NCI-H226 (cell line): ENCODE results near the gene SMYD5.
"Not testable (repeated sequence)": the region's sequence is repeated elsewhere in the genome, so short reads cannot be mapped to it uniquely, and the experiment has no call there.

Experiments
- DNase-seq: peaks from one replicate; pipeline ENCODE4 v3.0.0-alpha.2; 2015

Gene SMYD5

DNA sequence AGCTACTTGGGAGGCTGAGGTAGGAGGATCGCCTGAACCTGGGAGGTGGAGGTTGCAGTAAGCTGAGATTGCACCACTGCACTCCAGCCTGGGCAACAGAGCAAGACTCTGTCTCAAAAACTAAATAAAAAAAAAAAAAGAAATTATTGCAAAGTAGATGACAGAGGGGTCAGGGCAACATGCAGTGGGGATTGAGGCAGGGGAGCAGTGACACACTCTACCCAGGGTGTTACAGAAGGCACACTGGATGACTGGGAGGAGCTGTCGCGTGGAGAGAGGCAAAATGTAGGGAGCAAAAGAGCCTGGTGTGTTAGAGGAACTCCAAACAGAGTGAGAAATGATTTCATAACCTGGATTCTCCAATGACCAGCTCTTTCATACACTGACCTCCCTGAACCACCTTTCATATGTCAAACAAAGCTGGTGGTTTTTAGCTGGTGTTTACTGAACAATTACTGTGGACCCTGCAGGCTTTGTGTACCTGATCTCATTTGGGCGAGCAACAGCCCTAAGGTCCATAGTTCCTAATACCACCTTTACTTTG, 48.1 kb downstream of the SMYD5 start:
- DNase-seq: no peak

DNA sequence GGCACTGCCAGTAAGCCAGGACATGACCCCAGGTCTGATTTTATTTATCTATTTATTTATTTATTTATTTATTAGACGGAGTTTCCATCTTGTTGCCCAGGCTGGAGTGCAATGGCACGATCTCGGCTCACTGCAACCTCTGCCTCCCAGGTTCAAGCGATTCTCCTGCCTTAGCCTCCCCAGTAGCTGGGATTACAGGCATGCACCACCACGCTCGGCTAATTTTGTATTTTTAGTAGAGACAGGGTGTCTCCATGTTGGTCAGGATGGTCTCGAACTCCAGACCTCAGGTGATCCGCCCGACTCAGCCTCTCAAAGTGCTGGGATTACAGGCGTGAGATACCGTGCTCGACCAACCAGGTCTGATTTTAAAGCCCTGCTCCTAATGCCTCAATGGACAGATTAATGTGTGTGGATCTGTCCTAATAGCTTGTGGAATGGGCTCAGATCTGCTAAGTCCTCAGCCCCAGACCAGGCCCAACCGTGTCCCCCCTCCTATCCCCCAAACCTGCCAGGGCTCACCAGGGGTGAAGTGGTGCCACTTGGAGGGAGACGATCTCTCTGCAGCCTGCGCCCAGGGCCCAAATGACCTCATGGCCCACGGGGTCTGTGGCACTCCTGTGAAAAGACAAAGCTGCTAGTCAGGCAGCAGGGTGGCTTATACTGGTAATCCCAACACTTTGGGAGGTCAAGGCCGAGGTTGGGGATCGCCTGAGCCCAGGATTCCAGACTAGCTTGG, 48.8 kb downstream of the SMYD5 start:
- not testable (repeated sequence) for DNase-seq

GRCh38 chr2:73263540-73264331, 49.7 kb downstream of the SMYD5 start:
- DNase-seq: no peak

DNA sequence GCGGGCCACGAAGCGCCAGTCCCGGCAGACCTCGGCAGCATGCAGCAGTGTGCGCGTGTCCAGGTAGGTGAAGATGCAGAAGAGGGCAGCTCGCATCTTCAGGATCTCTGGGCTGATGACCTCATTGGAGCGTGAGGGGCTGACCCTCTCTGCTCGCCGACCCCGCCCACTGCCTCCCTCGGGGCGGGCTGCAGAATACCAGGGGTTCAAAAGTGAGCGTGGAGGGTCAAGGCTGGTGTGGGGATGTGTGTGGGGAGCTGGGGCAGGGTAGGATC, 50.2 kb downstream of the SMYD5 start:
- no peak for DNase-seq

DNA sequence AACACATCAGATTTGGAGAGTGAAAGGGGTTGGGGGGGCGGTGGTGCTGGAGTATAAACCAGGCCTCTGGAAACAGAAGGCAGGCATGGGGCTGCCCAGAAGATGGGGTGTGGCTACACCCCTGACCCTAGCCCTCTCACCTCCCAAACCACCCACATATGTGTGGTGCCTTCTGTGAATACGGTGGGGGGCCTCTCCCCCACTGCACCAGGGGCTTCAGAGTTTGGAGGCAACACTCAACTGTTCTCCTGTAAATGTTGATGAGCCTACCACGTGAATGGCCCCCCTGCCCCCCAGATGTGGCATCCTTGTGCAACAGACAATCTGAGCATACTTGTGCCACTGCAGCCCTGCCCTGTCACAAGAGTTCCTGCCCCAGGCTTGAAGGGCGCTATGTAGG, 50.7 kb downstream of the SMYD5 start:
- no peak for DNase-seq

DNA sequence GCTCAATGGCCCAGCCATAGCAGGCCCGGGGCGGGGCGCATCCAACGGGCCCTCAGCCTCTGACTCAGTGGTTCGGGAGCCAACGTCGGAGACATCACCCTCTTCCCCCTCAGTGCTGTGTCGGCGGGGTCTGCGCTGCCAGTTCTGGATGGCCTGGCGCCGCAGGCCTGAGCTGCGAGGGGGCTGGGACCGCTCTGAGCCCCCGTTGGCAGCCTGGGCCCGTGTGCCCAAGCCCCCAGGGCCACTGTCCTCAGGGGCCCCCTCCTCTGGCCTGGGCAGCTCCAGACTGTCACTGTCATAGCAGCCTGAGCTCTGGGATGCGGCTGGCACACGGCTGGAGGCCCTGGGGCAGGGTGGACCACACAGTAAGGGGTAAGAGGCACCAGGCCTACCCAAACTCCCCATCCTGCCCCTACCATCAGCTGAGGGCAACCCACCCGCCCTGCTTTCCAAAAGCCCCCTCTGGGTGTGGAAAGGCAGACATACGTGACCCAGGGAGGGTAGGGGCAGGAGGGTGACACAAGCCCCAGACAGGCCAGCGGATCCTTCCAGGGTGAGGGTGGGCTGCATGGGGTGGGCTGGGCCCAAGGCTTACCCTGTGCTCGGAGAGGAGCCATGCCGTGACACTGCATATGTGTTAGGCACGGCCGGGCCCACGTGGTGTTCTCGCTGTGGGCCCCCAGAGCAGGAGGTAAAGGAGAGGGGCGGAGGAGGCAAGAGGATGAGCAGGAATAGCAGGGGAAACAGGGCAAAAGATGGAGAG, 51.4 kb downstream of the SMYD5 start:
- no peak for DNase-seq

DNA sequence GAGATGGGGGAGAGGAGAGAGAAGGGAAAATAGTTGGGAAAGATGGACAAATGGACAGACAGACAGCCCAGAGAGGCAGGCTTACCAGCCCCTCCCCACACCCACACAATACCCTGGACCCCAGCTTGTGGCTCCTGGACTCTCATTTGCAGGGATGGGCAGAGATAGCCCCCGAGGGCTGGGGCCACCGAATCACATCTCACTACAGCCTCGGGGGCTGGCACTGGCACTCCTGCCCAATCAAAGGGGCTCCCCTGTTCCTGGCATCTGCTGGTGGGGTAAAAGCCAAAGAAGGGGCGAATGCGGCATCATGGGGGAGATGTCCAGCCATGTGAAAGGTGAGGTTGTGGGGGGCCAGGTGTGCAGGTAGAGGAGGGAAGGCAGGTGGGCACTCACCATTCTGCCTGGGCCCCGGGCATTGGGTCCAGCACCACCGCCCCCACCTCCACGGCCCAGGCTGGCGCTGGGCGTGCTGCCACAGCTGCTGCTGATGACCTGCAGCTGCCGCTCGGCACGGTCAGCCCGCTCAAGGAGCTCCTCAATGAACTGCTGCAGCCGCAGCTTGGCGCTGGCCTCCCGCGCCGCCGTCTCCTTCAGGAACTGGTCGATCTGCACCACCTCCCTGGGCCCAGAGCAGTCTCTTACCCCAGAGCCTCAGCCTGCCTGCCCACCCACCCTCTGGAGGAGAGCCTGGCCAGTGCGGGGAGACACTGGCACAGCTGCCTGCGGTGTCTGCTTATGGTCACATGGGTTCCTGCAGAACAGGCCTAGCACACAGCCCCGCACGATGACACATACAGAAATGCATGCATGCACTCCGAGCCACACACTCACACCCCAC, 52.2 kb downstream of the SMYD5 start:
- no peak for DNase-seq

DNA sequence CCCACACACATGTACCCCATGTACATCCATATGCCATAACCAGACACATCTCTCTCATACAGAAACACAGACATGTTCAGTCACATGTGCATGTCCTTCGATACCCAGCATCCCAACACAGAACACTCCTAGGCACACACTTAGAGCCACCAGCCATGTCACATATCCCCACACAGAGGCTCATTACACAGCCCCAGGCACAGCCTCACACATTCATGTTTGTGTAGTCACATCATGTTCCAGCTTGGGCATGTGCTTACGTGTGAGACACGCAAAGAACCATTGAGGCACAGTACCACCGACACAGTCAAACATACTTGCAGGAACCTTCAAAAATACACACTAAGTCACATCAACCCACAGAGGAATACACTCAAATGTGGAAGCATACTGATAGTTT, 53.0 kb downstream of the SMYD5 start:
- DNase-seq: no peak

GRCh38 chr2:73268366-73268829, 54.4 kb downstream of the SMYD5 start:
- DNase-seq: no peak

DNA sequence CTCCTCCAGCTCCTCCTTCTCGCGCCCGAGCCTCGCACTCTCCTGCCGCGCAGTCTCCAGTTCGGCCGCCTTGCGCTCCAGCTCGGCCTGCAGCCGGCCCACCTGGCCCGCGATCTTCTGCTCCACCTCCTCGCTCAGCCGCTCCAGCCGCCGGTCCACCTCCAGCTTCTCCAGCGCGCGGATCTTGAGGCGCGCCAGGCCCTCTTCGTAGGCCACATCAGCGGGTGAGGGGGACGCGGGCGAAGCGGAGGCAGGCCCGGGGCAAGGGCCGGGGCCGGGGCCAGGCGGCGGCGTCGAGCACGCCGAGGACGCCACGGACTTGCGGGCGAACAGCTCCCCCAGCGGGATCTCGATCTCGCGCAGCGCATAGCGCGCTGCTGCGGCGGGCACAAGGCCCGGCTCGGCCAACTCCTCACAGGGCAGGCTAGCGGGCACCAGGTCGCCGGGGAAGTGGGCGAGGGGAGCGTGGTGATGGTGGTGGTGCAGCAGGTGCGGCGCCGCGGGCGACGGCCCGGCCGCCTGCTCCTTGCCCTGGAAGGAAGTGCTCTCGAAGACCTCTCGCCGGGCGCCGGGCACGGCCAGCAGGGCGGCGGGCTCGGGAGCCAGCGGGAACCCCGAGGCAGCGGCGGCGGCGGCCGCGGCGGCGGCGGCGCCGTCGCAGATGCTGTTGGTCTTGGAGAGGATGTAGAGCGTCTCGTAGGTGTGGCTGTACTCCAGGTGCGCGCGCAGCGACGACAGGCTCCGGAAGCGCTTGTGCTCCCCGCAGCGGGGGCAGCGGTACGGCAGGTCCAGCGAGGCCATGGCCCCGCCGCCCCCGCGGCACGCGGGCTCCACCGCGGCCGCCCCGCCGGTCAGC, 55.0 kb downstream of the SMYD5 start:
- DNase-seq: no peak

DNA sequence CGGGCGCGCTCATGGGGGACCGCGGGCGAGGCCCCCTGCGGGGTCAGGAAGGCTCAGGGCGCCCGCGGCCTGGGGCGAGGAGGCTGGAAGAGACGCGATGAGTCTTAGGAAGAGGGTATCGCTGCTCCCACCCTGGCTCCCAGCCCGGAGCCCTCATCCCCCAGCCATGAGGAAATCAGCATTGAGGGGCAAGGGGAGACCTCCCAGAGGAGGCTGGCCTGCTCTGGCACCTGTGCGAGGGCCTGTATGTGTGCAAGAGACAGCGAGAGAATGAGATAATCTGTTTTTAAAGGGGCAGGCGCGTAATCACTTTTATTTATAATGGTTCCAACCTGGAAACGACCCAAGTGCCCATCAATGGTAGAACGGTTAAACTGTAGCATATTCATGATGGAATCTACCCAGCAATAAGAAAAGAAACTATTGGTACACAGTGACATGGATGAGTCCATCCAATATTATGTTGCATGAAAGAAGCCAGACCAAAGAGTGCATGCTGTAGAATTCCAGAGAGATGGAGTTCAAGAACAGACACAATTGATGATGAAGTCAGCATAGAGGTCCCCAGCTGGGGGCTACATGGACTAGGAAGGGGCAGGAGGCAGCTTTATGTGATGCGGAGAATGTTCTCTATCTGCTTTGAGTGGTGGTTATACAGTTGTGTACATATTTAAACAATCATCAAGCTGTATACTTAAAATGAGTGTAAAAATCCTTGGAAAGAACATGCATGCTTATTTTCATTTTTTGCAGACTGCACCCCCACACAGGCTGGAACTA, 55.8 kb downstream of the SMYD5 start:
- no peak for DNase-seq

- DNase-seq: no peak
Observed at GRCh38 chr2:73272270-73272669, 58.2 kb downstream of the SMYD5 start.
